HG03159 (cell line): Measurements from ENCODE around the gene SS18L1.

Experiments used
- ATAC-seq: cut with Tn5 transposase; IDR thresholded peaks from one replicate; pipeline ENCODE4 v1.9.1; 2021; ENCODE audit warnings: mild to moderate bottlenecking, moderate library complexity; ENCODE audit not compliant: unreplicated experiment

Gene SS18L1

DNA sequence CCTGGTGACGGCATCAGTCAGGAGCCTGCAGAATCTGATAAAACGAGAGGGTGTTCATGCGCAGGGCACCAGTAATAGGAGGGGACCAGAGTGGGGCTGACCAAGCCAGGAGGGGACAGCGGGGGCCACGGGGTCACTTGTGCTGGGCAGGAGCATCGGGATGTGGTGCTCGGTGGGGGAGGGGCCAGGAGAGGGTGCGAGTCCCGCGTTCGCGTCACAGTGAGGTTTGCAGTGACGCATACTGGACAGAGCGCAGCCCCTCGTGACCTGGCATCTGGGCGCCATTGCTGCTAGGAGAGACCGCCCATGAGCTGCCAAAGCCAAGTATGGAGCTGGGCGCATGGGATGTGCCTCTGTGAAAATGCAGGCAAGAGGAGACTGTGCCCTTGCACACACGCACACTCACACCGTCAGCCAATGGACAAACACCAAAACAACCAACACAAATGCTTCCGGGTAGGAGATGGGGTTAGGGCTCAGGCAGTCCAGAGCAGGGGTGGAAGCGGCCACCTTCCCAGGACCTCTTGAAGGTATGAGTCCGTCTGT lies 25.4 kb downstream of the SS18L1 start:
- ATAC-seq: no peak

DNA sequence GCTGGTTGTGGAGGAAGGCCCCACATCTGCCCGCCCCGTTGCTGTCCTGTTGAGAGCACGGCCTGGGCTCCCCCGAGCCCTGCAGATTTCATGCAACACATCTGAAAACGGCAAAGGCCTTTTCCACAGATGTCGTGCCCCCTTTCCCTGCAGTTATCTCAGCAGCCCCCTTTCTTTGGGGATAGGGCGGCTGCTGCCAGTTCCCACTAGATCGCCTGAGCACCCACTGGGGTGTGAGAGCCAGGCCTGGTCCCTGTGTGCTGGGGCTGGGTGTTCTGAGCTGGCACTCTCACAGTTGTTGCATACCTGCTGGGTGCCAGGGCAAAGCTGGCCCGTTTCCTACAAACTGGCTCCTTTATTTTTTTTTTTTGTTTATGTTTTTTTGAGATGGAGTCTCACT lies 27.0 kb downstream of the SS18L1 start:
- no peak for ATAC-seq

DNA sequence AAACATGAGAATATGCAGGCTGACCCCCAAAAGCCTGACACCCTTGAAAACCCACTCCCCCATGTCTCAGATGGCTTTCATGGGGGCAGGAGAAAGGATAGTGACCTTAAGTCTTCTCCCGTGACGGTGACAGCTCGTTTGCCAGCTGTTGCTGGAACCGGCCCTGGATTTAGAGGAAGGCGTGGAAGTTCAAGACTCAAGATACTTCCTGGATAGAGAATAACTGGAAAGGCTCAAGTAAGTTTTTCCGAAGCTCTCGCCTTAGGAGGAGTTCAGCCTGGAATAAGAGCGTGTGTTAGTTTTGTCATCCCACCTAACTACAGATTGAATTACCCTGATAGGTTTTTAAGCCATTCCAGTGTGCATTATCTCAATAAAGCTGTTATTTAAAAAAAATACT lies 27.7 kb downstream of the SS18L1 start:
- ATAC-seq: no peak

DNA sequence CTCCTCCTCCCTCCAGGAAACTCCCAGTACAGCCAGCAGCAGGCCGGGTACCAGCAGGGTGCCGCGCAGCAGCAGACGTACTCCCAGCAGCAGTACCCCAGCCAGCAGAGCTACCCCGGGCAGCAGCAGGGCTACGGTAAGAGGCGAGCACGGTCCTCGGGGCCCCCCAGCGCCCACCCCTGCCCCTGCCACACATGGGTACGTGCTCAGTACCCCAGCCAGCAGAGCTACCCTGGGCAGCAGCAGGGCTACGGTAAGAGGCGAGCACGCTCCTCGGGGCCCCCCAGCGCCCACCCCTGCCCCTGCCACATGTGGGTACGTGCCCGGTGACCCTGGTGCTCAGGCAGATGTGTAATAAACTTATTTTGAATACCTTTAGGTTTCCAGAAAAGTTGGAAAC lies 29.1 kb downstream of the SS18L1 start:
- no peak for ATAC-seq

DNA sequence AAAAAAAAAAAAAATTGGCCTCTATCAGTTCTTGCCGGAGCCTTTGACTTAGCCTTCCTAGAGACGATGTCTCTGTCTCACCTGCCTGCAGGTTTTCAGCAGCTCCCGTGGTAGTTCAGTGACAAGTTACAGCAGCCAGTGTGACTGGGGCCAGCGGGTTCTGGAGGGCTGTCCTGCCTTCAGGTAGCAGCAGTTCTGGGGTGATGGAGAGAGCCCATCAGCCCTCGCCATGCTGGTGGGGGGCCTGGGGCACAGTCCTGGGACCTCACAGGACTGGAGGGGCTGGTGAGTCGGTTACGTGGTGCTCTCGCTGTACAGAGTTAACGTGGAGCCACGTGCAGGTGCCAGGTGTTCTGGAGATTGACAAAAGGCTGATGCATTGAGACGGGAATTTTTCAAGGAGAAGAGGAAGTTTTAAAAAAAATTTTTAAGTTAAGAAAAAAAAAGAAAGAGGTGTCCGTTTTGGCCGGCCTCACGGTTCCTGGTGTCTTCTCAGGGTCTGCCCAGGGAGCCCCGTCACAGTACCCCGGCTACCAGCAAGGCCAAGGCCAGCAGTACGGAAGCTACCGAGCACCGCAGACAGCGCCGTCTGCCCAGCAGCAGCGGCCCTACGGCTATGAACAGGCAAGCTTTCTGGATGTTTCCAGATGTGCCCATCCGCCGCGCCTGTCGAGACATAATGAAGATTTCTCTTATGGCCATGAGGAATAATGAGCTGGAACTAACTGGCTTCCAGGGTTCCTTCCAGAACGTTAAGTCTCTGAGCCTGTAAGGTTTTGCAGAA lies 30.6 kb downstream of the SS18L1 start:
- no peak for ATAC-seq

DNA sequence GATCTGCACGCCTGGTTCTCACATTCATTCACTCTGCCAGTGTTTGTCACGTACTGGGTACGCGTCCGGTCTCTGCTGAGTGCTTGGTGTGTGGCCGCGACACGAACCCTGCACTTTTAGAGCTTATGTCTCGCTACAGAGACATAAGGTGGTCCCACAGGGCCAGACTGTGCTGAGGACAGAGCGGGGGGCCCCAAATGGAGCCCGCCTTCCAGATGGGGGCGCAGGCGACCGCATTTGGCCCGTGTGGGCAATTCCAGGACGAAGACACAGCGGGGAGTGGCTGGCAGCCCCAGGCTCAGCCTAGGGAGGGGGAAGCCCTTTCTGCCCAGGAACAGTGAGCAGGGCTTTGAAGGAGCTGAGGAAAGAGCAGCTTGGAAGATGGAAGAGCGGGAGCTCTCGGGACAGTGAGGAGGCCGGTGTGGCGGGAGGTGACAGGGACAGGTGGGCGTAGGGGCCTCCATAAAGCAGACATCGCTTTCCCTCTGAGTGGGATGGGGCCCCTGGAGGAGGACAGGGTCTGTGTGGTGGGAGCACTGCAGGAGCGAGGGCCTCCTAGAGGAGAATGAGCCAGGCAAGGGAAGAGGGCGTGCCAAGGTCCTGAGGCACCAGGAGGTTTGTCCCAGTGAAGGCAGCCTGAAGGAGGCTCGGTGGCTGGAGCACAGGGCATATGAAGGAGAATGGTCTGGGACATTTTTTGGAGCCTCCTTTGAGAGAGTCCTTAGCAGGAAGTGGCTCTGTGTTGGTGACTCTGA lies 31.5 kb downstream of the SS18L1 start:
- no peak for ATAC-seq

DNA sequence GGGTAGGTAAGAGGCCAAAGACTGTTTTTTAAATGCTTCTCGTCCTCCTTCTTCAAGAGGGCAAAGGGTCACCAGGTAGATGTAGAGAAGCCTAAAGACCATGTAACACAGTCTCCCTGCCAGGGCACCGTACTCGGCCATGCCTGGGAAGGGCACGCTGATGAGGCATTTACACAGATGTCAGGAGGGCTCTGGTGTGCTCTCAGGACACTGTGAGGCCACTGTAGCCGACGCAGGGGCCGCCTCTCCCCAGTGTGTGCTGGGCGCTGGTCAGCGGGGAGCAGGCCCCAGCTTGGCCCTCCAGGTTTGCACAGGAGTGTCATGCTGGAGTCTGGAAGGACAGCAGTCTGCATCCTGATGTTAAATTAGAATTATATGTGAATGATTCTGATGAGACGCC lies 32.1 kb downstream of the SS18L1 start:
- no peak for ATAC-seq

DNA sequence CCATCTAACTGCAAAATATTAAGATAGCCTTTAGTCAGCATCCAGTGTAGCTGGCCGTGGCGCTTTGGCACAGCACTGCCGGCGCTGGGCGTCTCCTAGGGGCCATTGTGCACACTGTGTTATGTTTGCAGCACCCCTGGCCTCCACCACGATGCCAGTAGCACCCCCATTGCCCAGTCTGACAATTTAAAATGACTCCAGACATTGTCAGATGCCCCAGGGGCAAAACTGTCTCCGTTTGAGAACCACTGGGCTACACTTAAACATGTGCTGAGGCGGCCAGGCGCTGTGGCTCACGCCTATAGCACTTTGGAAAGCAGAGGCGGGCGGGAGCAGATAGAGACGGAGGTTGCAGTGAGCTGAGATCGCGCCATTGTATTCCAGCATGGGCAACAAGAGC lies 33.3 kb downstream of the SS18L1 start:
- ATAC-seq: no peak

DNA sequence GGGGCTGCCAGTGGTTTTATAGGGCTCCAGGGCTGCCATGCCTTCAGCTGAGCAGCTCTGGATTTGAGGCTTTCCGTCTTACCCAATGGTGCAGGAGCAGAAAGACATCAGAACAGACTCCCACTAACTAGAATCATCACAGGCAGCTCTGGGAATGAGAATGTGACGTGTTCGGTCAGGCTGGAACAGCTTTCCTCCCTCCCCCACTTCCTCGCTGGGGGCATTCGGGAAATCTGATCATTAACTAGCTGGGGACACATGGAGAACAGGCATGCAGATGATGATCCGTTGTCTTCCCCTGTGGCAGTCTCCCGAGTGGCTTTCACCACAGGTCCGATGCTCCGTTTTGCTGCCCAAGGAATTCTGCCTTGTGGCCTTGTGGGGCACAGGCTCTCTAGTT lies 33.7 kb downstream of the SS18L1 start:
- ATAC-seq: no peak

DNA sequence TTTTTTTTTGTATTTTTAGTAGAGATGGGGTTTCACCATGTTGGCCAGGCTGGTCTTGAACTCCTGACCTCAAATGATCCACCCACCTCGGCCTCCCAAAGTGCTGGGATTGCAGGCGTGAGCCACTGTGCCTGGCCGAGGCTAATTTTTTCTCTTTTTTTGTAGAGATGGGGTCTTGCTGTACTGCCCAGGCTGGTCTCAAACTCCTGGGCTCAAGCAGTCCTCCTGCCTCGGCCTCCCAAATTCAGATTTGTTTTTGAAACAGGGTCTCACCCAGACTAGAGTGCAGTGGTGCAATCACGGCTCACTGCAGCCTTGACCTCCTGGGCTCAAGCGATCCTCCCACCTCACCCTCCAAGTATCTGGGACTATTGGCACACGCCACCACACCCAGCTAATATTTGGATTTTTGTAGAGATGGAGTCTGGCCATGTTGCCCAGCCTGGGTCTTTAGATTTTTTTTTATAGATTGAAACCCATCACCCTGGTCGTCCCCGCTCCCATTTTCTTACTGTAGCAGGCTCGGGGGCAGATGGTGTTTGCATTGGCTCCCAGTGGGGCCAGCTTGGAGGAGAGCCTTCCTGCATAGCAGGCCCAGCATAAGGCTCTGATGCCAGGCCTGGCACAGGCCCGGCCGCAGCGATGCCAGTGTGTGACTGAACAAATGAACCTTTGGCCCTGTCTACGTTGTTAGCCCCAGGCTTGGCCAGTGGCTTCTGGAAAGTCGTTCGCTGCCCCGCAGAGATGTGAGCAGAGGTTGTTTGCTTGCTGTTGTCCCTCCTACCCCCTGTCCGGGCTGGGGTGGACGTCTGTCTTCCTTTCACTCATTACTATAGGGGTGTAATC lies 35.0 kb downstream of the SS18L1 start:
- ATAC-seq: no peak

DNA sequence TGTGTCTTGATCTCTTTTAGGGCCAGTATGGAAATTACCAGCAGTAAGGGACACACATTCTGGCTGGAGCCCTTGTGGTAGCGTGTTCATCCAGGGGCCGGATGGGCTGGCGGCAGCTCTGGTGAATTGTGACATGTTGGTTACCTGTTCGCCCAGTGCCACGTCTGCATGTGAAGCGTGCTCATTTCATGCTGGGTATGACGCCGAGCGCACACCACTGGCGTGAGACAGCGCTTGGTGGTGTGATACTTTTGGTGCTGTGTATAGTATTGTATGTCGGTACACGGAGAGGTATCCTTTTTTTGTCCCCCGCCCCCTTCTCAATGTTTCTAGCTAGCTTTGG lies 35.6 kb downstream of the SS18L1 start:
- no peak for ATAC-seq

DNA sequence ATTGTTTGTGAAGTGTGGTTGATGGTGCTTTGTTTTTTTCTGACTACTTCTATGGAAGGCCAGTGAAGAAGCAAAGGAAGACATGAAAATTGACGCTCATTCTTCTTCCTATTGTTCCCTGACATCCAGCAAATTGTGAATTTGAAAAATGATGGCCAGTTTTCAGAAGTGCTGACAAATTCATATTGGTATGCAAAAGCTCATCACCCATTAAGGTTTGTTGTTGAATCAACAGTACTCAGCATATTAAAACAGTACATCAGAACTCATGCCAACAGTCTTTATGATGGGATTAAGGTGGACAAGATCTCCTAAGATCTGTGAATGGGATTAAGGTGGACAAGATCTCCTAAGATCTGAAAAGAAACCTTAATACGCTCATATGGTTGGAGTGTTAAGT lies 38.2 kb downstream of the SS18L1 start:
- no peak for ATAC-seq

DNA sequence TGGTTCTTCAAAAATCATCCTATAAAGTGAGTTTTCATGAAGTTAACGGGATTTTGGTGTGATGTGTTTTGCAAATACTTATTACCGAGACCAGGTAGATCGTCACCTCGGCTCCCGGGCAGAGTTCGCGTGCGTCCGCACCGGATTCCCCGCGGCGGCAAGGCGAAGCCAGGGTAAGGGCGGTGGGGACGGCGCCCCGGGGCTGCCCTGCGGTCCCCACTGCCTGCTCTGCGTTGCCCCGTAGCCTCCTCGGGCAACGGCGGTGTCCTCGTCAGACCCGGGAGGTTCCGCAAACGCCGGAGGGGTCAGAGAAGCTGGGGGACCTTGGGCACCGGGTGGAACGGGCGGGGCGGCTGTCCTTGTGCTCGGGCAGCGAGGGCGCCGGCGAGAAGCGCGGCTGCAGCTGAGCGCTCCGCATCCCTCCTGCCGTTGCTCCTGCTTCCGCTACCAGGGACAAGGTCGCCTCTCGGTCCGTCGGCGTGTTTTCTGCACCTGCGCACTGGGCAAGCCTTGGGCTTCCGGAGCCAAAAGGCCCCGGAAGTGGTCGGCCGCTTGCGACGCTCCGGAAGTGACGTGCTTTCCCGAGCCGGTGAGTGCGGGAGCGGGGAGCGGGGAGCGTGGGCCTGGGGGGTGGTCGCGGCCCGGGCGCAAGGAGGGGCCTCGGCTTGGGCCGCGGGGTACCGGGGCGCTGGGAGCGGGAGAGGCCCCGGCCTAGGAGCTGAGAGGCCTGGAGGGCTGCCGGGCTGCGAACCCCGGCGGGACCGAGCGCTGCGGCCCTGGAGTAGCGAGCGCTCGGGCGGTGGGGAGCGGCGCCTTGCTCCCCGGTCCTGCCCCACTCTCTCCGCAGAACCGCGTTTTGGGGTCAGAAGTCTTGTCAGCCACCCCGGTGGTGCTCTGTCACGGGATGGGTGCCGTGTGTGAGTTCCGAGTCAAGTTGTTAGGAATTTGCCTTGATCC lies 39.2 kb downstream of the SS18L1 start, which contains the start of gene MTG2:
MTG2 (plus strand) TSS at position 560 of the 957 bp plus-strand sequence. CDS start 10,393 bp downstream, outside the sequence.
- peak; percentile 94 for ATAC-seq

DNA sequence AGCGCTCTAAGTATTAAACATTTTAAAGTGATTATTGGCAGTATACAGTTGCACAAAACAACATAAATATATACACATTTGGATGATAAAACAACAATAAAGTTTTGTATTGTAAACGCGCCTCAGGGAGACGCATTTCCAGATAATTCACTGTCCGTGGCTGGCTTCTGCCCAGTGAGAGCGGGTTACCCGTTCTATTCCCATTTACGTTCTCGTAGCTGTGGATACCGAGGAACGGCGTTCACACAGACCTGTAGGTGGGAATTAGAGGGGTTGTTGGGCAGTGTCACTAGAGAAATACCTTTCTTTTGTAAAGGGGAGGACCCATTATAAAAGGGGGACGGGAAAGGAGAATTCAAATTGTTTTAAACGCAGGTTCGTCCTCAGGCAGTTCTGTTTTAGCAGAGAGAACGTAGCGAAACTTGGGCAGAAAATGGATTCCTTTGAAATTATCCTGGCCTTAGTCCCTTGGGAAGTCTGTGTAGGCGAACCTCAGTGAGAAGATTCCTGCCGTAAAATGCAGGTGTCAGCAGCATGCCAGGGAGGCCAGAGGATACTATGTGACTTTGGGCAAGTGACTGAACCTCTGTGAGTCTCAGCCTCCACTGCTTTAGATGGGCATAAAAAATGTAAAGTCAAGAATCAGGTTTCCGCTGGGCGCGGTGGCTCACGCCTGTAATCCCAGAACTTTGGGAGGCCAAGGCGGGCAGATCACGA lies 40.0 kb downstream of the SS18L1 start:
- ATAC-seq: no peak

DNA sequence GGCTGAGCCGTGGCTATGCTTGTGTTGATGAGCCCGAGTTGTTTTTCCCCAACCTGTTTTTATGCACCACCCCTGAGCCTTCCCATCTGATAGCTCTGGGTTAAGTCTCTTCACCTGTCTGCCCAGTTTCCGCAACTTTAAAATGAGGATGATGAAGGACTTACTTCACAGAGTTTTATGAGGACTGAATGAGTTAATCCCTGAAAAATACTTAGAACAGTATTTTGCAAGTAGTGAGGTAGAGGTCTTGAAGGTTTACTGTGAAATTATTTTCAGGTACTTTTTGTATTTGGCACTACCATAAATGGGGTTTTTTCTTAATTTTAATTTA lies 42.5 kb downstream of the SS18L1 start:
- no peak for ATAC-seq

DNA sequence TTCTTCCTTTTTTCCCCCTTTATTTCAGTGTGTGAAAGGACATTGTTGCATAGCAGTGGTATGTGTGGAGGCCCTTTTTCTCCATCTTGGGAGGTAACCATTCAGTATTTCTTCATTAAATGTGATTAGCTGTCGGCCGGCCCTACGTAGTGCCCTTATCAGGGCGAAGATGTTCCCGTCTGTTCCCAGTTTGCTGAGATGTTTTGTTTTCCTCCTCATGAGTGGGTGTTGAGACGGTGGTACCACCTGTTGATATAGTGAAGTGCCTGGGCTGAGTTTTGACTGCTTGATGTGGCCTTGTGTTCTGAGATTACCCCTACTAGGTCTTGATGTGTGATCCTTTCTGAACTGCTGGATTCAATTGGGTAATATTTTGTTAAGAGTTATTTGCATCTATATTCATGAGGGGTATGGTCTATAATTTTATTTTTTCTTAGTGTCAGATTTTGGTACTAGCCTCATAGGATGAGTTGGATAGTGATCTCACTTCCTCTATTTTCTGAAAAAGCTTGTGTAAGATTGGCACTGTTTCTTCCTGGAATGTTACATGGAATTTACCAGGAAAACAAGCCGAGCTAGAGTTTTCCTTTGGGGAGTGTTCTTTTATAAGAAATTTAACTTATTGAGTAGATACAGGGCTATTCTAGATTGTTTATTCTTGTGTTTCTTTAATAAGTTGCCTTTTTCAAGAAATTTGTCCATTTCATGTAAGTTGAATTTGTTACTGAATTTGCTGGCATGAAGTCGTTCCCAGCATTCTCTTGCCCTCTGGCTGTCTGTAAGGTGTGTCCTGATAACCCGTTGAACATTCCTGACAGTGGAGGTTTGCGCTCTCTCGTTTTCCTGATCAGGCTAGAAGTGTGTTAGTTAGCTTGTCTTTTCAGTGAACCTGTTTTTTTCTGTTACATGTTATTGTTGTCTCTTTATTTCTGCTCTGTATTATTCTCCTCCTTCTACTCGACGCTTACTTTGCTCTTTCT lies 43.6 kb downstream of the SS18L1 start:
- no peak for ATAC-seq

DNA sequence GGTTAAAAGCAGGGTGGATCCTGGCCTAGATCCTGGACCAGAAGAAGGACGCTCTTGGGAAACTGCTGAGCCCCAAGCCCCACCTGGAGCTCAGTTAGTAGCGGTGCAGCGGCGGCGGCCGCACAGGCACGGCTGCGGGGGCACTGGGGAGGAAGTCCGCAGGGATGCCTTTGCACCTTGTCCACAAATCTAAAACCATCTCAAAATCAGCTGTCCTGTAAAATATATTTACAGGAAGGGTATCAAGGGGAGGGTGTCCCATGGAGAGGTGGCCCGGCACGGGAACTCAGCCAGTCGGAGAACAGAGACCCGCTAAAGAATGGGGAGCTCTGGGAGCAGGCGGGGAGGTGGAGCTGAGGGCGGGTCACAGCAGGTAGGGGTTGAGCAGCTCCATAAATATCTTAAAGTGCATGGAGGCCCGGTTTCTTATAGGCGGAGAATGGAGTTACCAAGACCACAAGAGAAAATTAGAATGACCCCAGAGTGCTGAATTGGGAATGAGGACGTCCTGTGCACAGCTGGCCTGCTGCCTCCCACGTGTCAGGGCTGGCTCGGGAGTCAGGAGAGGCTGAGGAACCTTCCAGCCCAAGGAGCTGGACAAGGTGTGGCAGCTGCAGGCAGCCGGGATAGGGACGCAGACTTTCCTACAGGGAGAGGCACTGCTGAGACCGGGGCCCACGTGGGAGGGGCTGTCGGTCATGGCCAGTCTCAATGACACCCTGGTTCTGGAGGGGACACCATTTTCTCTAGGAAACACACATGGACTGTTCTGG lies 47.3 kb downstream of the SS18L1 start:
- ATAC-seq: no peak
